OCI-M1 (cell line): Measurements from ENCODE around the gene ADCY7.
"Not testable (repeated sequence)": the region's sequence is repeated elsewhere in the genome, so short reads cannot be mapped to it uniquely, and the experiment has no call there.

ENCODE experiments used
- DNase-seq: peaks from one replicate; lab custom pipeline; 2025; lab: John Stamatoyannopoulos, UW

ADCY7 gene

DNA sequence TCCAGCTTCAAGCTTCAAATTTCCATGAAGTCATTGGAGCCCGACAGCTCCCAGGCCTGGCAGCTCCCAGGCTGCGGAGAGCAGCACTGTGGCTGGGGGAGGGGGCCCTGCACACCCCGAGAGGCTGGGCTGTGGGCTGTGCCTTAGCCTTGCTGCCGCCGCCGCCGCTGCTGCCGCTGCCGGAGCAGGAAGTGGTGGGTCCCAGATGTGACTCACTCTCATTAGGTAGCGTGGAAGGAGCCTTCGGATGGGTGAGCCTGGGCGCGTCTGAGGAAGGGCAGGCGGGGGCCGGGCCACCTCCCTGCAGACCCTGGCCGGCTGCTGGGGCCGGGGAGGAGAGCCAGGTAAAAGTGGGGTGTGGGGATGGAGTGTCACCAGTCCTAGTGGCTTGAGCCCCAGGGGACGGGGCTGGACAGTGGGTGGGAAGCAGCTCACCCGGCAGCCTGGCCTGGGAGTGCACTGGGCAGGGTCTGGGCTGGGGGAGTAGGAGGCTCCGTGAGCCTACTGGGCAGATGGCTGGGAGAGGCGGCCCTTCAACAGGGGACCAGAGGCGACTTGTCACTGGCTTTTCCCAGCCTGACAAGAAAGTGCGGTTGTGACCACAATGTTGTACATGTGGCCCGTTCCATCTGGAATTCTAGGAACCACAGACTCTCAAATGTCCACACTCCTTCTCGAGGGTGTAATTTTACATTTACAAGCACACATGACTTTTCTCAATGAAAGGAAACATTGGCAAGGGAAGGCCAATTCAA, at the start of gene ADCY7:
Gene ADCY7 (plus strand): TSS at position 215 of the 755 bp plus-strand sequence. CDS start 21,629 bp downstream, outside the sequence.
- DNase-seq, result peak; percentile 82

DNA sequence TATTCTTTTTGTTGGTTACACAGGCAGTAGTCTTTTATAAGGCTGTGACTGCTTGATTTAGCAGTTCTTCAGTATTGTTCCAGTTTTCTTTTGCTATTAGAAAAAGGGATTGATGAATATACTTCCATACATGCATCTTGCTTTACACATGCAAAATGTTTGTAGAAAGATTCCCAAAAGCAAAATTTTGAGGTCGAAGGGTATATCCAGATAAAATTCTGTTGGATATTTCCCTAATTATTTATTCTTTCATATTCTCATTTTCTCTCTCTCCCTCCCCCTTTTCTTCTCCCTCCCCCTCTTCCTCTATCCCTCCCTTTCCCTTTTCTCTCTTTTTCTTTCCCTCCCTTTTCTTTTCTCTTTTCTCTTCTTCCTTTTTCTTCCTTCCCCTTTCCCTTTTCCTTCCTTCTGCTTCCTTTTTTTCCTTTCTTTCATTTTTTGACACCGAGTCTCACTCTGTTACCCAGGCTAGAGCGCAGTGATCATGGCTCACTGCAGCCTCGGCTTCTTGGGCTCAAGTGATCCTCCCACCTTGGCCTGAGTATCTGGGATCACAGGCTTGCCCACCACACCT, 46.9 kb upstream of the ADCY7 start:
- DNase-seq, result no peak

DNA sequence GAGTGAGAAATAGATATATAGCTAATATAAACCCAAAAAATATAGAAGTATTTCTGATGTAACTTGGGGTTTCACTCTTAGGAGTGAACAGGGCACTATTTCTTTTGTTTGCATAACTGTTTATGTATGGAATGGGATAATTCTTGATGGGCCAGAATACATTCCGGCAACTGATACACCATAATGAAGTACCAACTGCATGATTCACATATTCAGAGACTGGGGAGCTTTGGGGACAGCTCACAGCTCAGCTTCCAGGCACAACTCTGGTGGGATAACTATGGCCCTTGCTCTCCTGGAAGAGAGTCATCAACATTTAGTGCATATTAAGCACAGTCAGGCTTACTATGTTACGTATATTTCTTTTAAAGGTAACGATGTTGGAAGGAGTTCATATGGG, 42.1 kb upstream of the ADCY7 start:
- no peak for DNase-seq

DNA sequence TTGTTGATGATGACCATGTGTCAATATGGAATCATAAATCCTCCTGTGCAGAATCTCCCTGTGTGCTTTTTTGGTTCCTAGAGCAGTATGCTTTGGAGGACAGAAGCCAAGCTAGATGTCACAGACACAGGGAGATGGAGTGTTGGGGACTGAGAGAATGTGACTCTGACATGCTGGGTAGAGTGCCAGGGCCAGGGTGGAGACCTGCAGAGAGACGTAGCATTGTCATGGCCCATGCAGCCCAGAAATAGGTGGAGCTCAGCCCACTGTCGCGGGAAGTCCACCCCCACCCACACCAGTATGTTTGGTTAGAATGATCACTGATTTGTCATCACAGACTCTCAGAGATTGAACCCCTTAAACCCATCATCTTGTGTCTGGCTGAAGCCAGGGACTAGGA, 39.2 kb upstream of the ADCY7 start:
- DNase-seq, result no peak

DNA sequence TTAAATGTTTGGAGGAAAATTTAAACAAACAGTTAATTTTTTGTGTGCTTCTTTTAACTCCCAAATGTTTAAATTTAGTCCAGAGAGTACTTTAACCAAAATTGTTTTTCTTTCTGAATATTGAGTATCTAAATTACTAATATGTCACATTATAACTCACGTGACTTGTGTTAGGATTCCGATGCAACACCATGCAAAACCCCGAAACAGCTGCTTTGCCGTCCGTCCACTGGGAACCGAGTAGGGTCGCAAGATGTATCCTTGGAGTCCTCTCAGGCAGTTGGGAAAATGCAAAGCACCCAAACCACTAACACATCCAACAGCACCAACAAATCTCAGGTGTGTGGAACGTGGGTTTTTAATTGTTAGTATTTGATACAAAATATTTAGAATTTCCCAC, 38.7 kb upstream of the ADCY7 start:
- no peak for DNase-seq

DNA sequence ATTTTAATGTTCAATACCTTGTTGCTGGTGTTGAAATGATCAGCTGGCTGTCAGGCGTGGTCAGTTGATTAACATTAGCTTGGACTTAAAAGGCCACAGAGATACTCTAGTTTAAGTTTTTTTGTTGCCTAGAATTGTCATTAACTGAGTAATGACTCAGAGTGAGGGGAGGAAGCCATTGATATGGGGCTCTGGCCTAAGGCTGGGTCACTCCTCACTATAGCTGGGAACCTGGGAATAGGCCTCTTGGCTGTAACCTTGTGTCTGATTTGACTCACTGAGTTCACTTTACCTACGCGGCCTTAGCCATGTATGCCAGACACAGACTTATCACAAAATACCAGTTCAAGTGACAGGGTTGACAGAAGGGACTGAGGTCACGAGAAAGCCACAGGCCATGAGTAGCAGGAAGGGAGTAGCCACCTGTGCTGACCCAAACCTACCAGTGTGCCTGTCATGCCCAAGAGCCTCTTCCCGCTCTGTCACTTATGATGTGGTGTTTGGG, 37.9 kb upstream of the ADCY7 start:
- DNase-seq, result peak; percentile 21

DNA sequence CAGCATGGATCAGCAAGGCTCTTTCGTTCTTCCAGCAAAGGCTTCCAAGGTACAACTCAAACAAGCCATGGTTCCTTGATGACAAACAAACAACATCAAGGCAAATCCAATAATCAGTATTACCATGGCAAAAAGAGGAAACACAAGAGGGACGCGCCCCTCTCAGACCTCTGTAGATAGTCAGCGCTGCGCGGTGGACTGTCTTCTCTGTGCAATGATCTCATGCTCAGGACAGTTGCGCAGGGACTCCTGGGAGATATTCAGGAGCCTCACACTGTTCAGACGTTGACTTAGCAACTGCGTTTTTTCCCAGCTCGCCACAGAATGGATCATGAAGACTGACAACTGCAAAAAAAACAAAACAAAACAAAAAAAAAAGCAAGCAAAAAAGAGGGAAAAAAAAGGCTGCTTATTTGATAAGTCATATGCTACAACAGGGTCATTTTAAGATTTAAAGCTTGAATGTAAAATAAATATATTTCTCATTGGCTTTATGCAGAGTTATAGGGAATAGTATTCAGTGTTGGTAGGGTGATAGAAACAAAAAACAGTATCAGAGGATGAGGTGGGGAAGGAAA, 37.1 kb upstream of the ADCY7 start:
- DNase-seq, result peak; percentile 87

DNA sequence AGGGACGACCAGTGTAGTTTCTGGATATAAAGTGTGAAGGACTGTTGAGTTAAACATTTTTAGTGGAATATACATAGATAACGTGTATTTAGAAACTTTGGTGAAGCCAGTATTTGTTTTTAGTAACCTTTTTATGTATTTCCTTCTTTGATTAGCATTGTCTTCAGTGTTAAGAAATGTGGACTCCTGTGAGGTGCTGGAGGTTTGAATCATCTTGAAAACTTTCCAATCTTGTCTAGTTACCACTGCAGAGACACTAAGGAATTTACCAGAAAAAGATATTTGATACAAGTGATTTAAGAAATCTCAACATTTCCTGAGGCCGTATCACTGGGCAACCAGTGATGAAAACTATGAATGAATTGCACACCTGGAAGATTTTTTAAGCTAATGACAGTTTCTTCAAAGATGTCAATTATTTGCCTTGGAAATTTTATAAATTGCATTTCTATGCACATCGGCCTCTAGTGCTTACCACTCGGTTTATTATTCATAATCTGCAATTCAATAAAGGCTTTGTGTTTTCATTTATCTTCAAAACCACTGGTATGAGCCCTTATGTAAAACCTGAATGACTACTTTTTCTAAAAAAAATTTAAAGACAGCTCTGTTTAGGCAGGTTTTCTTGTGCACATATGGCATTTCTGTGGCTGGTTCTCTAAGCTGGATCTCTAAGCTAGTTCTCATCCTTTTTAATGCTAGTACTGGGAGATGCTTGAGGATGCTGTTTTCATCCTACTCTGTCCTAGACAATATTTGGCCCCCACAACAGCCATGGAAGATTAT, 31.4 kb upstream of the ADCY7 start:
- no peak for DNase-seq

DNA sequence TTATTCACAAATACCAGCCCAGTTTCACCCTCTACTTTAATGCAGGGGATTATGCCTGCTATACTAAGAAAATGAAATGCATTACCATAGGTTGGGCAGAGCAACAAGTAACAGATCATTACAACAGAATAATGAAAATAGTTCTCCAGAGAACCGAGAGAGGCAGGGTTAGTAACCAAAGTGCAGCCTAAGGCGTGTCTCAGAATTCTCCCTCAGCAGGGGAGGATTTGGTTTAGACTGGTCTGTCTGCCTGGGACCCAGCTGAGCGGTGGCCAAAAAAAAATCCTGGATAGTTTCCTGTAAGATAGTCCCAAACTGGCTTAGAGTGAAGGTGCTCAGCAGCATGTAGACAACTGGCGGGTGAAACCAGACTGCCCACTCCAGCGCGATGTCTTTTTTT, 30.8 kb upstream of the ADCY7 start:
- no peak for DNase-seq

DNA sequence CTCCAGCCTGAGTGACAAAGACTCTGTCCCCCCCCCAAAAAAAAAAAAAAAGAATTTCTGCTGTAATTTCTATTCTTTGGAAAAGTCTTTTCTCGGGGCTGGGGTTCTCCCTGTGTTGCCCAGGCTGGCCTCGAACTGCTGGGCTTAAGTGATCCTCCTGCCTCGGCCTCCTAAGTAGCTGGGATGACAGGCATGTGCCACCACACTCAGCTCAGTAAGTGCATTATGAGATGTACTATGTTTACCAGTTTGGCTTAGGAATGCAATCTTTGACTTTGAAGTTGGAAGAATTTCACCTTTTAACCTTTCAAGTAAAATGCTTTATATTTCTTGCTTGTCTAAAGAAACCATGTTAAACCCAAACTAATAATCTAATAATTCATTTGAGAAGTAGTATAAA, 28.0 kb upstream of the ADCY7 start:
- DNase-seq, result no peak

DNA sequence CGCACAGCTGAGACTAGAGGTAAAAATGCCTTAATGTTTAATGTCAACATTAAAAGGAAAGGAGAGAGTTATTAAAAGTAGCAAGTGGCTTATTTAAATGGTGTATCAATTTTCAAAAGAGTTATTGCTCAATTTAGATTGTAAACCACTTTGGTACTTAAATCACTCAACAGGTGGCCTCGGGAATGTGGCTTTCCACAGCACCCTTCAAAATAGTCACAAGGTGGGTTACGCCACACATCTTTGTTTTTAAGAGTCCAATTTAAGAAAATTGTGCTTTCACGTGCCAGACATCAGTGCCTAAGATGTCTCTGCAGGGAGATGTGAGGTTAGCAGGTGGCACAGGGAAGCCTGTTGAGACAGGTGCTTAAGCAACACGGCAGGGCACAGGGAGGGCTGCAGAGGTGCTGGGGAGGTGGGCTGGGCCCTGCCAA, 27.5 kb upstream of the ADCY7 start:
- DNase-seq, result no peak

DNA sequence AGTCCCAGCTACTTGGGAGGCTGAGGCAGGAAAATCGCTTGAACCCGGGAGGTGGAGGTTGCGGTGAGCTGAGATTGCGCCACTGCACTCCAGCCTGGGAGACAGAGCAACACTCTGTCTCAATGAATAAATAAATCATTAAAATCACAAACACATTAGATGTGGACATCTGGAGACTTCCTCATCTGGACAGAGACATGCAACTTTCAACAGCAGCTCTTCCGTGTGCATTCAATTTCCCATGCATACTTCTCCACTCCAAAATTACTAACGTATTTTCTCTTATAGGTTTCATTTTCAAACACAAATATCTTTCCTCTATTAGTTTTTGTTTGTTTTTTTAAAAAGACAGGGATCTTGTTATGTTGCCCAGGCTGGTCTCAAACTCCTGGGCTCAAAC, 23.3 kb upstream of the ADCY7 start:
- DNase-seq, result not testable (repeated sequence)

DNA sequence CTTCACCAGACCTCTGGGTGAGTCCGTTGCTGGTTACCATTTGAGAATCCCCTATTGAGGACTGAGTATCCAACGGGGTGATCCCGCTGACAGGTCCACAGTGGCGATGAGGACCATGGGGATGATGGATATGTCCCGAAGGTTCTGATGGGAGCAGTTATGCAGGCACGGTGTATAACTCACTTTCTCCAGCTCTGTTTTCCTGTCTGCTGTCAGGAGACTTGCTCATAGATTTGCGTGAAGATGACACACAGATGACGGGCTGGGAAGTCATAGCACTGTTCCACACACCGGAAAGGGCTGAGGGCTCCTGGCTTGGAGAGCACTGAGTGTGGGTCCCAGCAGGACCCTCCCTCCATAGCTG, 22.2 kb upstream of the ADCY7 start:
- no peak for DNase-seq

DNA sequence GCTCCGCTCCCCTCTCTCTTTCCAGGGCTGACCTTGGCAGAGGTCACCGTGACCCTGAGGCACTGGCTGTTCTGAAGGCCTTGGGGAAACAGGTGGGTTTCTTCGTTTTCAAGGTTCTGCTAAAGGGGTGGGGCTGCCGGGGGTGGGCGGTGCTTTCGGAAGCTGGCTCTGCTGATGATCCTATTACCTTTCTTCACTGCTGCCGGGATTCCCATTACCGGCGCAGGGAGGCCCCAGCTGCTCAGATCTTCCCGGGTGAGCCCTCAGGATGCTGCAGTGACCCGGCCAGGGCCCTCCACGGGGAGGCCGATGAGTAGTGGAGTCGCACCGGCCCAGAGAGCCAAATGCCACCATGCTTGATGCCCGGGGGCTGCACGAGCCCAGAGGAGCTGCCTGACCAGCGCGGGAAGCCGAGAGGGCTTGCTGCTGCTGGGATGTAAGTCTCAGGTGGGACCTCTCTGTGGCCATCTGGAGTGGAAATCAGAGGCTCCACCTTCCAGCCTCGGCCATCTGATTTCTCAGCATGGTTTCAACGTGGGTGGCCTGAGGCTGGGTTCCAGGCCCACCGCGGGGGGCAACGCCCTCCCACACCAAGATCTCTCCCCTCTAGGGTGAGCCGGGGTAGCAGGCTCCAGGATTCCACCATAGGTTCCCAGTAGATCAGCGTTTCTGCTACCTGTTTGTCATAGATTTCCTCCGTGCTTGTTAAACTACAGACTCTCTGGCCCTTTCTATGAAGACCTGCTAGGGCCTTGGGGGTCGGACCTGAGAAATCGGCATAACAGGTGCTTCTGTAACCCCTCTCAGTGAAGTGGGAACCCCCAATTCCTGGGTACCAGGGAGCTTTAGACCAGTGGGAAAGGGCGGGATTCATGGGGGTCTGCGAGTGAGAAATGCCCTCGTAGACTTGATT, 21.6 kb upstream of the ADCY7 start:
- DNase-seq, result no peak

DNA sequence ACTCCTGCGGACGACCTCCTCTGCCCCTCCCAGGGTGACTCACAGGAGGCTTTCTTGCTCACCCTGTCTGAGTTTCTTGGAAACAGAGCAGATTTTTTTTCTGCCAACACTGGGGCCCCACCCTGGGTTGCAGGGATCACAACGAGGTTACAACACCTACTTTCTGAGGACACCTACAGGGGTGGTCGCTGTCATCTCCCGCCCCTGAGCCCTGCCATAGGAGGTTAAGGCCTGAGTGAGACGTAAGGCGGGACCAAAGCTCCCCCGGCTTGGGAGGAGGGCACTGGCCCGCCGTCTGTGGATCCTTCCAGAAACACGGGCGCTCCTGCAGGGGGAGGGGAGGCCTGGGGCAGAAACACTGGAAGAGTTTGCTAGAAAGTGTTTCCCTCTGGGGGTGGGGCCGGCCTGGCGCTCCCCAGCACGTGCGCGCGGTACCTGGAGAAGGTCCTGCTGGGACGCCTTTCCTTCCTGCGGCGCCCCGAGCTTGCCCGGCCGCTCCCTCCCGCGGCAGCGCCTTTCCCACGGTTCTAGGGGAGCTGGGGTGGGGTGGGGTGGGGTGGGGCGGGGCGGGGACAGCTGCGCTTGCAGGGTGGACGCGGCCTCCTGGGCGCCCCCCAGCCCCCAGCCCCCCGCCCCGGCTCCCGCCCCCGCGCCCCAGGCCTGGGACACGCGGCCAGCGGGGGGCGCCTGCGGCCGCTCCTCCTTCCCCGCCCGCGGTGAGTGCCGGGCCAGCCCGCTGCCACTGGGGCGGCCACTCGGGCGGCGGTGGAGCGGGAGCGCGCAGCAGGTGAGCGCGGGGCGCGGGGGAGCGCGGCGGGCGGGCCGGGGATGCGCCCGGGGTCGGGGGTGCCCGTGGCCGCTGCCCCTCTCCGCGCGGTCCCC, 20.7 kb upstream of the ADCY7 start:
- DNase-seq, result peak; percentile 75

DNA sequence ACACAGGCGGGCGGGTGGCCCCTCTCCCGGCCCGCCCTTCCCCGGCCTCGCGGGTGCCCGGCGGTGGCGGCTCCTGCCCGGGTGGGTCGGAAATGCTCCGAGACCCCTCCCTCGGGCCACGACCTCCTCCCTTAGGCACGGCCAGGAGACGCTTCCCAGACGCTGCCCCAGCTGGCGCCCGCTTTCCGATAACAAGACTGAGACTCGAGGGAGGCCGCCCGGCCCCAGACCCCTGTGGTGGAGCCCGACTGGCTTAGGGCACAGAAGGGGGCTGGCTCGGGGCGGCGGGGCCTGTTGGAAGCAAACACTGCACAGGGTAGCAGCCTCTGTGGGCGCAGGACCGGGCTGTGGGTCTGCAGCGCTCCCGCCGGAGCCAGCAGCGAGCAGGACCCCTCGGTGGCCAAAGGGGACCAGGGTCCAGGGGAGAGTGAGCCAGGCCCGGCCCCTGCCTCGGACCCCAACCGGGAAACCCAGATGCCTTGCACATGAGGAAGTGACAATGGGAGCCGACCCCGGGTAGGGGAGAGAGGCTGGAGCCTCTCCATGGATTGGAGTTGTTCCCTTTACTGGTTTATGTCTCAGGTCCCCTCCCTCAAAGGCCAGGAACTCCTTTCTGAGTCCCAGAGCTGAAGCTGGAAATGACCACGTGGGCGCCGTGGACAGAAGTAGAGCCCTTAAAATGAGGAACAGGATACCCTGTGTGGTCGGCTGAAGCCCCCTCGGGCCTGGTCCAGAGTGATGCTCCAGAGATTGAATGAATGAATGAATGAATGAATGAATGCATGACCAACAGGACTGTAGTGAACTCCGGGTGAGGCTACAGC, 19.8 kb upstream of the ADCY7 start:
- DNase-seq, result peak; percentile 44

DNA sequence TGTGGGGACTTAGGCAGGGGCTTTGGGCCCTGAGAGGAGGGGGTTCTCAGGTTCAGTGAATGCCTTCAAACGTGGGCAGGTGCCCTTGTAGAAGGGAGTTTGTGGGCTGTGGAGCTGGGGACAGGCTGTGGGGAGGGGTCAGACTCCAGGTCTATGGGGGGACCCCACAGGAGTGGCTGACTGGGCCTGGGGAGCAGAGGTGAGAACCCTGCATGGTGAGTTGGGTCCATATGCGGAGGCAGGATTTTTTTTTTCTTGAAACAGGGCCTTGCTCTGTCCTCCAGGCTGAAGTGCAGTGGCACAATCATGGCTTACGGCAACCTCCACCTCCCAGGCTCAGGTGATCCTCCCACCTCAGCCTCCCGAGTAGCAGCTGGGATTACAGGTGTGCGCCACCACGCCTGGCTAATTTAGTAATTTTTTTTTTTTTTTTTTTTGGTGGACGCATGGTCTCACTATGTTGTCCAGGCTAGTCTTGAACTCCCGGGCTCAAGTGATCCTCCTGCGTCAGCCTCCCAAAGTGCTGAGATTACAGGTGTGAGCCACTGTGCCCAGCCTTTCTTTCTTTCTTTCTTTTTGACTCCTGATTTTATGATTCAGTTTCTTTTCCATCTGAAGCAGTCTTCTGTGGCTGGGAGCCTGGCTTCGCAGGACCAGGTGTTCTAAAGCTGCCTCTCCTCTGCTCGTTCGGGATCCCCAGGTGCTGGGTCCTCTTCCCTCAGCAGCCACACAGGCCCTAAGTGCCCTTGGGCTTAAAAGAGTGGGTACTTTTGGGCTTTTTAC, 19.0 kb upstream of the ADCY7 start:
- no peak for DNase-seq

DNA sequence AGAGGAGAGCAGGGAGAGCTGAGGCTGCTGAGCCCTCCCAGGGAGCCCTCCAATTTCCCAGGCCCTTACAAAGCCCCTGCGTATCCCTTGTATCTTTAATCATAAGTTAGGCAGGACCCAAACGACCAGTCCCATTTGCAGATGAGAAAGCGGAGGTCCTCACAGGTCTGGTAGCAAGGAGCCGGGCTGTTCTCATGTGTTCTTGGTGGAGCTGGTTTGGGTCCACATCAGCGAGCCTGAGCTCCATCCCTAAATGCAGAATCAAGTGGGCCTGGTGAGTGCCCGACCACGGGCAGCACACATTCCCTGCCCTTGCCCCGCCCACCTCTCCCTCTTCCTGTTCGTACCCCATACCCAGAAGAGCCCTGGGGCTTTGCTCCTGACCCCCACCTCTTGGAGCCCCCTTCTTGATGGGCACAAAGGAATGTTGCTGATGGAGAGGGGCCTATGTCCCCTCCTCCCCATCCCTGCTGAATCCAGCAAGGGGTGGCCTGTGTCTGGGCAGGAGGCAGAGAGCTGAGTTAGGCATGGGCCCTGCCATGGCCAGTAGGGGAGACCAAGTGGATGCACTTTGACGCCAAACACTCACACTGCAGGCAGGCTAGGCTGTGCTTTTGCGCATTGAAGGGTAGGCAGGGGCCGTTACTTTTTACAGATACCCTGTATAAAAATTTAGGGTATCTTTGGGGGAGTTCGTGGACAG, 18.3 kb upstream of the ADCY7 start:
- DNase-seq, result no peak
